Nephron progenitor cell (in vitro differentiated cells): ENCODE data around the gene ANO9.
"Not testable (repeated sequence)": the region's sequence is repeated elsewhere in the genome, so short reads cannot be mapped to it uniquely, and the experiment has no call there.

ENCODE experiments used
- DNase-seq: peaks from one replicate; pipeline ENCODE4 v3.0.0; 2021
- H3K27ac Mint-ChIP-seq: 2 replicates; pipeline ENCODE4 v1.8.0; 2021; ENCODE audit warnings: mild to moderate bottlenecking, moderate library complexity, mixed read lengths
- H3K27me3 Mint-ChIP-seq: 2 replicates; pipeline ENCODE4 v1.8.0; 2021; ENCODE audit warnings: mild to moderate bottlenecking, low read depth, mixed read lengths; ENCODE audit not compliant: poor library complexity
- H3K36me3 Mint-ChIP-seq: 2 replicates; pipeline ENCODE4 v1.8.0; 2021; ENCODE audit warnings: low read depth, mixed read lengths
- H3K4me1 Mint-ChIP-seq: 2 replicates; pipeline ENCODE4 v1.8.0; 2021; ENCODE audit warnings: mixed read lengths
- H3K4me3 Mint-ChIP-seq: 2 replicates; pipeline ENCODE4 v1.8.0; 2021; ENCODE audit warnings: mild to moderate bottlenecking, moderate library complexity, mixed read lengths
- H3K9me3 Mint-ChIP-seq: 2 replicates; pipeline ENCODE4 v1.8.0; 2021; ENCODE audit warnings: mild to moderate bottlenecking, moderate library complexity, mixed read lengths
- TF ChIP-seq, protein P1 (sequence below): fragments of 200-600 bp; sonication (generic); IDR thresholded peaks from 2 replicates; pipeline ENCODE4 v1.5.0; 2021; ENCODE audit warnings: antibody characterized with exemption

Gene ANO9

GRCh38 chr11:425301-425700 lies 16.5 kb downstream of the ANO9 start:
- H3K4me1 Mint-ChIP-seq: peaks cover 3% of the 10 kb centered on the region
- TF ChIP-seq, protein P1, sequence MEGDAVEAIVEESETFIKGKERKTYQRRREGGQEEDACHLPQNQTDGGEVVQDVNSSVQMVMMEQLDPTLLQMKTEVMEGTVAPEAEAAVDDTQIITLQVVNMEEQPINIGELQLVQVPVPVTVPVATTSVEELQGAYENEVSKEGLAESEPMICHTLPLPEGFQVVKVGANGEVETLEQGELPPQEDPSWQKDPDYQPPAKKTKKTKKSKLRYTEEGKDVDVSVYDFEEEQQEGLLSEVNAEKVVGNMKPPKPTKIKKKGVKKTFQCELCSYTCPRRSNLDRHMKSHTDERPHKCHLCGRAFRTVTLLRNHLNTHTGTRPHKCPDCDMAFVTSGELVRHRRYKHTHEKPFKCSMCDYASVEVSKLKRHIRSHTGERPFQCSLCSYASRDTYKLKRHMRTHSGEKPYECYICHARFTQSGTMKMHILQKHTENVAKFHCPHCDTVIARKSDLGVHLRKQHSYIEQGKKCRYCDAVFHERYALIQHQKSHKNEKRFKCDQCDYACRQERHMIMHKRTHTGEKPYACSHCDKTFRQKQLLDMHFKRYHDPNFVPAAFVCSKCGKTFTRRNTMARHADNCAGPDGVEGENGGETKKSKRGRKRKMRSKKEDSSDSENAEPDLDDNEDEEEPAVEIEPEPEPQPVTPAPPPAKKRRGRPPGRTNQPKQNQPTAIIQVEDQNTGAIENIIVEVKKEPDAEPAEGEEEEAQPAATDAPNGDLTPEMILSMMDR: no peak
- H3K9me3 Mint-ChIP-seq: peaks cover 12% of the 10 kb centered on the region
- no peak overlapping the region for H3K4me3 Mint-ChIP-seq
- no peak for DNase-seq
- H3K36me3 Mint-ChIP-seq: no peaks in the 10 kb centered on the region
- peaks cover 43% of the 10 kb centered on the region for H3K27me3 Mint-ChIP-seq
- no peak overlapping the region for H3K27ac Mint-ChIP-seq

DNA sequence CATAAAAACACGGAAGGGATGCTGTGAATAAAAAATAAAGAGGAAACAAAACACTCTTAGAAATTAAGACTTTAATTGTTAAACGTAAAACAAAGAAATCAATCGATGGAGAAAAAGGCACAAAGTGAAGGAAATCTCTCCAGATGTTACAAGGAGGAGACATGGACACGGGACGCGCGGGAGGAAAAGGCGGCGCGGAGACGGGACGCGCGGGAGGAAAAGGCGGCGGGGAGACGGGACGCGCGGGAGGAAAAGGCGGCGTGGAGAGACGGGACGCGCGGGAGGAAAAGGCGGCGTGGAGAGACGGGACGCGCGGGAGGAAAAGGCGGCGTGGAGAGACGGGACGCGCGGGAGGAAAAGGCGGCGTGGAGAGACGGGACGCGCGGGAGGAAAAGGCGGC lies 17.0 kb downstream of the ANO9 start:
- DNase-seq, H3K27ac Mint-ChIP-seq, H3K4me3 Mint-ChIP-seq, H3K36me3 Mint-ChIP-seq, H3K4me1 Mint-ChIP-seq: not testable (repeated sequence)
- Mint-ChIP-seq H3K9me3 (peaks cover 12% of the 10 kb centered on the region), H3K27me3 (peaks cover 43% of the 10 kb centered on the region)

DNA sequence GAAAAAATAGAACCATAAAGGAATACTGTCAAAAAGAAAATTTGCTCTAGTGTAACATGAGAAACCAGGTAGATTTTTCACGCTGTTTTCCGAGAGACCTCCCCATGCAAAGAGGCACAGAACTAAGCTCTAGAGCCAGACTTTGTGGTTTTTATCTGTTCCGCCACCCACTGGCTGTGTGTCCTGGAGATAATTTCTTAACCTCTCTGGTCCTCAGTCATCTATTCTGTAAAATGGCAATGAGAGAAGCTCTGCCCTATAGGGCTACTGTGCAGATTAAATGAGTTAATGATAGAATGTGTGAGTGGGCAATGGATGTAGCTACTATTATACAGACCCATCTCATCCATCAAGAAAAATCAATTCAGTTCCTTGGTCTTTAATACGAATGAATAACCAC lies 17.6 kb downstream of the ANO9 start:
- TF ChIP-seq, protein P1: no peak
- Mint-ChIP-seq H3K36me3 (no peaks in the 10 kb centered on the region), H3K9me3 (peaks cover 12% of the 10 kb centered on the region), H3K4me3 (no peak overlapping the region), H3K27me3 (peaks cover 46% of the 10 kb centered on the region), H3K4me1 (peaks cover 3% of the 10 kb centered on the region), H3K27ac (no peak overlapping the region)
- DNase-seq: no peak

DNA sequence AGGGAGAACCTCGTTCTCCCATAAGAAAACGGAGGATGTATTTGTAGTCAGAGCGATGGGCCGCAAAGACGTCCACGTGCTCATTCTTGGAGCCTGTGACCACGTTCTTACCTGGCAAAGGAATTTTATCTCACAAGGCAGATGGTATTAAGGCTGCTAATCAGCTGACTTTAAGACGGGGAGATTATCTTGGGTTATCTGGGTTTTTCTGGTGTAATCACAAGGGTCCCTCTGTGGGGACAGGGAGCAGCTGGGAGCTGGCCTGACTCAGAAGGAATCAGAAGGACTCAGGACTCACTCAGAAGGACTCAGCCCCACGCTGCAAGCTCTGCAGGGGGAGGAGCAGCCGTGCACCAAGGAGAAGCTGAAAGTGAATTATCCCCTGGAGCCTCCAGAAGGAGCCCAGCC lies 19.6 kb downstream of the ANO9 start:
- Mint-ChIP-seq H3K27ac (no peak overlapping the region), H3K9me3 (peaks cover 12% of the 10 kb centered on the region), H3K4me3 (no peak overlapping the region), H3K27me3 (peaks cover 61% of the 10 kb centered on the region), H3K36me3 (no peaks in the 10 kb centered on the region), H3K4me1 (peaks cover 4% of the 10 kb centered on the region)
- TF ChIP-seq, protein P1: no peak
- DNase-seq: no peak

GRCh38 chr11:420911-421321 lies 20.9 kb downstream of the ANO9 start:
- H3K9me3 Mint-ChIP-seq: peaks cover 12% of the 10 kb centered on the region
- H3K27ac Mint-ChIP-seq: no peak overlapping the region
- H3K36me3 Mint-ChIP-seq: no peaks in the 10 kb centered on the region
- H3K27me3 Mint-ChIP-seq: peaks cover 61% of the 10 kb centered on the region
- no peak overlapping the region for H3K4me3 Mint-ChIP-seq
- no peak for DNase-seq
- TF ChIP-seq, protein P1: no peak
- peaks cover 10% of the 10 kb centered on the region for H3K4me1 Mint-ChIP-seq

DNA sequence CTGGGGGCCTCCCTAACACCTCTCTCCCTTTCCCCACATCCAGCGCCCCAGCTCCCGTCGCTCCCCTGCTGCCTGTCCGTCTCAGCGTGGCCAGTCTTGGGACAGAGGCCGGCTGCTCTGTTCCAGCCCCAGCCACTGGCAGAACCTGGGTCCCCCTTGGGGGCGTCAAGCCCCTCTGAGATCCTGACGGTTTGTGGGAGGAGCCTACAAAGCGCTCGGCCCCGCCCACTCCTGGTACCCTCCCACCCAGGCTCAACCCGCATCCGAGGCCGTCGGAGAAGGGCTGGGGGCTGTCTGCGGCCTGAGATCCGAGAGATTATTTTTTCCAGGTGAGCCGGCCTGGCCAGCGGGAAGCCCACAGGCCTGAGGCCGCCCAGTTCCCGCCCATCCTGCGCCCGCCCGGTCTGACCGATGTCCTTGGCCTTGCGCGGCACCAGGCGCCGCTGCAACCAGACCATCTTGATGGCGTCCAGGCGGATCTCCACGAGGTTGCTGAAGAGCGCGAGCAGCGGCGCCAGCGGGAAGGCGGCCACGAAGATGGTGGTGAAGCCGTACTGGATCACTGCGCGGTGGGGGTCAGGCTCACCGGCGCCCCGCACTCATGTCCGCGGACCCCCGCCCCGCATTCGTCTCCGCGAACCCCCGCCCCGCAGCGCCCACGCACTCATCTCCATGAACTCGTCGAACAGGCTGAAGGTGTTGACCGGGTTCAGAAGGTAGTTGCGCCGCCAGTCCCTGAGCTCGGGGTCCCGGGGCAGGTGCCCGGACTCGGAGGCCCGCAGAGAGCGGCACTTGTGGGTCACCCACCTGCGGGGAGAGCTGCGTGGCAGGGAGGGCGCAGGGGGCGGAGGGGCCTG lies 21.5 kb downstream of the ANO9 start:
- no peaks in the 10 kb centered on the region for H3K36me3 Mint-ChIP-seq
- peak; percentile 6 for DNase-seq
- peaks cover 10% of the 10 kb centered on the region for H3K4me1 Mint-ChIP-seq
- H3K4me3 Mint-ChIP-seq: no peak overlapping the region
- peaks cover 10% of the 10 kb centered on the region for H3K9me3 Mint-ChIP-seq
- TF ChIP-seq, protein P1: no peak
- no peak overlapping the region for H3K27ac Mint-ChIP-seq
- H3K27me3 Mint-ChIP-seq: peaks cover 62% of the 10 kb centered on the region
